Ovary (tissue), 9 donors: Measurements from ENCODE around the gene NYAP2. TPM values are rescaled to one million over a fixed set of nuclear protein-coding genes. Genes with fewer than 3 reads are reported as not detected.

ENCODE experiments used
- DNase-seq, 5 donors: peaks; one replicate each; pipeline ENCODE4 v3.0.0-alpha.2; 2019 to 2020
- H3K27ac ChIP-seq, 2 donors: fragments of 200-600 bp; one replicate each; pipeline versions ENCODE4 v1.5.1 to v1.8.0; 2019 to 2022
- H3K27me3 ChIP-seq: fragments of 200-600 bp; one replicate; pipeline ENCODE4 v1.8.0; 2022
- H3K36me3 ChIP-seq: fragments of 200-600 bp; sonication (generic); one replicate; pipeline ENCODE4 v1.5.1; 2019
- H3K4me1 ChIP-seq: one replicate; pipeline ENCODE4 v1.8.1; 2013; ENCODE audit warnings: mild to moderate bottlenecking, moderate library complexity; ENCODE audit not compliant: insufficient read depth
- H3K4me3 ChIP-seq: fragments of 200-600 bp; sonication (generic); one replicate; pipeline ENCODE4 v1.5.1; 2017
- H3K9me3 ChIP-seq, 2 donors: fragments of 200-600 bp in 1 of 2; sonication (generic) in 1 of 2; one replicate each; pipeline versions ENCODE4 v1.5.1 to v1.8.1; 2013 to 2019; ENCODE audit warnings: mild to moderate bottlenecking in 1 of 2, moderate library complexity in 1 of 2
- CTCF ChIP-seq, 3 donors: fragments of 450-650 bp in 2 of 3; fragments of 200-600 bp in 1 of 3; IDR thresholded peaks; one replicate each; pipeline versions ENCODE4 v1.5.1 to v1.8.0; 2016 to 2022; ENCODE audit warnings: antibody characterized with exemption in 3 of 3, mild to moderate bottlenecking in 1 of 3
- EP300 ChIP-seq: sonication (generic); formaldehyde crosslinking; IDR thresholded peaks from one replicate; pipeline ENCODE4 v1.6.1; 2017; ENCODE audit warnings: antibody characterized with exemption
- POLR2A ChIP-seq: fragments of 450-650 bp; IDR thresholded peaks from one replicate; pipeline ENCODE4 v1.6.1; 2017; ENCODE audit warnings: antibody characterized with exemption, mild to moderate bottlenecking, moderate library complexity
- WGBS, 3 donors: extraction: QIAGEN DNeasy Blood & Tissue Kit in 1 of 3; methylation state at CpG; one replicate each; pipeline versions ENCODE4 v1.1.5 to v1.1.7; 2013 to 2017; 5-methylcytosine and 5-hydroxymethylcytosine counted together
- intact Hi-C, 4 donors: fragments of 100-400 bp; cut with DNase I; formaldehyde crosslinking; loops; one replicate each; pipeline versions ENCODE4 v1.11.0 to v1.15.1; 2022 to 2023
- polyA plus RNA-seq, 2 donors: library from polyadenylated mRNA; stranded (reverse); fragments of 200-250 nt in 1 of 2; fragments of 350-450 nt in 1 of 2; fragmentation: Illumina TruSeq in 1 of 2; extraction: RNeasy Lipid Tissue Mini Kit (QIAGEN cat#74804) in 1 of 2; gene quantifications; one replicate each; pipeline ENCODE4 v1.2.3, GENCODE V29; 2013 to 2014
- total RNA-seq, 7 donors: library from RNA; depleted of rRNA in 2 of 7; stranded (reverse); fragments of >200 nt in 2 of 7; fragmentation: NEBNext Ultra II Directional in 3 of 7; extraction: Animal tissue kit (Norgen Biotek cat#: 25700) in 3 of 7; gene quantifications; one replicate each; pipeline versions ENCODE4 v1.1.0 to v1.2.4, GENCODE V29; 2016 to 2023
- donor health status: DM: no; HTN: no; CAD: no; lungs with moderate emphysema.
- donor health status: DM: no; HTN: no; CAD: no.
- donor health status: Bipolar disorder and iron deficiency.
- donor health status: DM: yes; HTN: yes; CAD: no.
- donor health status: DM: no; HTN: no; CAD: no.
- donor health status: DM: yes; HTN: yes; CAD: no.

NYAP2 gene
- total and polyA plus RNA-seq, 9 donors = 0.10 to 0.13 TPM; not detected in 7

- TF ChIP-seq POLR2A (no peak), CTCF (IDR thresholded peaks at IDR 0.05) (no peak), EP300 (no peak)
- 85 to 90% (median 90%) methylated on average over 1 of the region's 1 CpG for WGBS, 3 donors
- Histone ChIP-seq H3K27me3 (no peaks in the 10 kb centered on the region), H3K36me3 (no peaks in the 10 kb centered on the region), H3K4me1 (no peaks in the 10 kb centered on the region), H3K9me3 (no peaks in the 10 kb centered on the region), H3K4me3 (no peak overlapping the region), H3K27ac (no peak overlapping the region)
- DNase-seq = no peak
- intact Hi-C loops = no loop called here
Observed at GRCh38 chr2:225690153-225690552, 290.6 kb downstream of the NYAP2 start.

GRCh38 chr2:225691711-225692110, 292.2 kb downstream of the NYAP2 start:
- no peaks in the 10 kb centered on the region for H3K27me3 ChIP-seq
- no peak for DNase-seq
- H3K4me3 ChIP-seq = no peak overlapping the region
- no peak overlapping the region for H3K27ac ChIP-seq
- intact Hi-C loops = no loop called here
- WGBS, 3 donors = 76 to 89% (median 87%) methylated on average over 3 of the region's 3 CpGs
- H3K9me3 ChIP-seq = no peaks in the 10 kb centered on the region
- H3K36me3 ChIP-seq = no peaks in the 10 kb centered on the region
- H3K4me1 ChIP-seq = no peaks in the 10 kb centered on the region
- TF ChIP-seq CTCF (IDR thresholded peaks at IDR 0.05) = no peak
- no peak for TF ChIP-seq POLR2A
- TF ChIP-seq EP300 = no peak

GRCh38 chr2:225693259-225693658, 293.7 kb downstream of the NYAP2 start:
- intact Hi-C loops = no loop called here
- Histone ChIP-seq H3K27me3 (no peaks in the 10 kb centered on the region), H3K4me3 (no peak overlapping the region), H3K4me1 (no peaks in the 10 kb centered on the region), H3K36me3 (no peaks in the 10 kb centered on the region), H3K27ac (no peak overlapping the region), H3K9me3 (no peaks in the 10 kb centered on the region)
- DNase-seq = no peak
- 84 to 86% (median 86%) methylated on average over 5 of the region's 5 CpGs for WGBS, 3 donors
- no peak for TF ChIP-seq POLR2A
- TF ChIP-seq CTCF (IDR thresholded peaks at IDR 0.05) = no peak
- no peak for TF ChIP-seq EP300

- DNase-seq = no peak
- Histone ChIP-seq H3K27me3 (no peaks in the 10 kb centered on the region), H3K4me3 (no peak overlapping the region), H3K4me1 (no peaks in the 10 kb centered on the region), H3K27ac (no peak overlapping the region), H3K36me3 (no peaks in the 10 kb centered on the region), H3K9me3 (no peaks in the 10 kb centered on the region)
- TF ChIP-seq POLR2A (no peak), EP300 (no peak), CTCF (IDR thresholded peaks at IDR 0.05) (no peak)
- intact Hi-C loops = no loop called here
Observed at GRCh38 chr2:225694664-225695063, 295.2 kb downstream of the NYAP2 start.

- TF ChIP-seq CTCF (IDR thresholded peaks at IDR 0.05) (no peak), EP300 (no peak), POLR2A (no peak)
- intact Hi-C loops = no loop called here
- no peaks in the 10 kb centered on the region for H3K4me1 ChIP-seq
- H3K27me3 ChIP-seq = no peaks in the 10 kb centered on the region
- H3K27ac ChIP-seq = no peak overlapping the region
- H3K36me3 ChIP-seq = no peaks in the 10 kb centered on the region
- DNase-seq = no peak
- 82 to 90% (median 82%) methylated on average over 2 of the region's 2 CpGs for WGBS, 3 donors
- no peaks in the 10 kb centered on the region for H3K9me3 ChIP-seq
- no peak overlapping the region for H3K4me3 ChIP-seq
Observed at GRCh38 chr2:225697936-225698335, 298.4 kb downstream of the NYAP2 start.
